PC-3 (cell line): Measurements from ENCODE around the gene RBM10. TPM values are rescaled to one million over a fixed set of nuclear protein-coding genes. Genes with fewer than 3 reads are reported as not detected.
A peak's percentile ranks its signal among the peaks of the same experiment; 100 is the strongest.

ENCODE experiments used
- ATAC-seq: fragments of 200-7000 bp; cut with Tn5 transposase; 2 replicates; pipeline ENCODE4 v1.9.1; 2020; ENCODE audit warnings: mild to moderate bottlenecking, moderate library complexity
- BruUV-seq: library from RNA; stranded (reverse); fragments of 400-500 nt; replicated peaks from 2 replicates; lab custom pipeline; 2021; lab: Mats Ljungman, UMichigan
- CTCF ChIA-PET: fragments of 300-600 bp; sonication (Branson Sonifier 250); formaldehyde crosslinking; loops from one replicate; lab custom pipeline; 2022; ENCODE audit warnings: antibody characterized with exemption; lab: Charles Lee
- POLR2A ChIA-PET: fragments of 300-600 bp; sonication (Branson Sonifier 250); formaldehyde crosslinking; loops from one replicate; lab custom pipeline; 2022; ENCODE audit warnings: antibody characterized with exemption; ENCODE audit not compliant: unreplicated experiment; lab: Charles Lee
- DNase-seq: peaks from one replicate; pipeline ENCODE4 v3.0.0-alpha.2; 2015
- H2AFZ ChIP-seq: fragments of 300-600 bp; sonication (generic); 2 replicates; pipeline ENCODE4 v1.6.0; 2016; ENCODE audit warnings: antibody characterized with exemption, low read length
- H3F3A ChIP-seq: fragments of 300-600 bp; sonication (generic); one replicate; pipeline ENCODE4 v1.6.0; 2017; ENCODE audit warnings: antibody characterized with exemption, low read length, control low read depth, mild to moderate bottlenecking; ENCODE audit not compliant: unreplicated experiment
- H3K27ac ChIP-seq: fragments of 300-600 bp; sonication (generic); 2 replicates; pipeline ENCODE4 v1.5.1; 2016; ENCODE audit warnings: mild to moderate bottlenecking, low read length
- H3K27me3 ChIP-seq: fragments of 300-600 bp; sonication (generic); 2 replicates; pipeline ENCODE4 v1.6.1; 2016; ENCODE audit warnings: low read length, mixed read lengths
- H3K36me3 ChIP-seq: fragments of 300-600 bp; sonication (generic); 2 replicates; pipeline ENCODE4 v1.6.1; 2016; ENCODE audit warnings: low read depth, mixed run types, low read length, mixed read lengths
- H3K4me1 ChIP-seq: fragments of 300-600 bp; sonication (generic); 2 replicates; pipeline ENCODE4 v1.5.1; 2016; ENCODE audit warnings: low read length; ENCODE audit not compliant: insufficient read depth
- H3K4me2 ChIP-seq: fragments of 300-600 bp; sonication (generic); 2 replicates; pipeline ENCODE4 v1.6.0; 2016; ENCODE audit warnings: low read length
- H3K4me3 ChIP-seq: fragments of 300-600 bp; sonication (generic); 2 replicates; pipeline ENCODE4 v1.5.1; 2016; ENCODE audit warnings: mild to moderate bottlenecking, low read length, mixed read lengths
- H3K79me2 ChIP-seq: fragments of 300-600 bp; sonication (generic); 2 replicates; pipeline ENCODE4 v1.6.1; 2017; ENCODE audit warnings: low read length, mixed read lengths
- H3K9ac ChIP-seq: fragments of 300-600 bp; sonication (generic); 2 replicates; pipeline ENCODE4 v1.6.0; 2016; ENCODE audit warnings: mild to moderate bottlenecking, low read length
- H3K9me2 ChIP-seq: fragments of 300-600 bp; sonication (generic); replicated peaks from 2 replicates; pipeline ENCODE4 v1.6.1; 2016; ENCODE audit warnings: mixed run types, low read length, mixed read lengths
- H3K9me3 ChIP-seq: fragments of 300-600 bp; sonication (generic); 2 replicates; pipeline ENCODE4 v1.6.1; 2016; ENCODE audit warnings: low read length, mixed read lengths
- H4K20me1 ChIP-seq: fragments of 300-600 bp; sonication (generic); 2 replicates; pipeline ENCODE4 v1.6.1; 2016; ENCODE audit warnings: low read length, mixed read lengths
- EZH2 ChIP-seq: fragments of 300-600 bp; sonication (generic); IDR thresholded peaks from one replicate; pipeline ENCODE4 v1.6.1; 2017; ENCODE audit warnings: antibody characterized with exemption, mild to moderate bottlenecking, low read length; ENCODE audit not compliant: unreplicated experiment
- EZH2phosphoT487 ChIP-seq: fragments of 300-600 bp; sonication (generic); IDR thresholded peaks from 2 replicates; pipeline ENCODE4 v1.6.1; 2018; ENCODE audit warnings: mild to moderate bottlenecking, antibody characterized with exemption, low read length, borderline replicate concordance
- intact Hi-C: fragments of 100-400 bp; cut with micrococcal nuclease; formaldehyde crosslinking; loops from 2 replicates; pipeline ENCODE4 v1.9.0; 2023
- total RNA-seq: library from RNA; depleted of rRNA; stranded (reverse); fragments of >200 nt; gene quantifications from 2 replicates; pipeline ENCODE4 v1.2.3, GENCODE V29; 2014
- TF ChIP-seq, protein P1 (sequence below): fragments of 300-600 bp; sonication (generic); conservative IDR thresholded peaks from 2 replicates; pipeline ENCODE4 v1.5.1; 2017; ENCODE audit warnings: antibody characterized with exemption, low read depth, mild to moderate bottlenecking, low read length

RBM10 gene
- total RNA-seq, 1 experiment from 2014 or later = 71.5 TPM

DNA sequence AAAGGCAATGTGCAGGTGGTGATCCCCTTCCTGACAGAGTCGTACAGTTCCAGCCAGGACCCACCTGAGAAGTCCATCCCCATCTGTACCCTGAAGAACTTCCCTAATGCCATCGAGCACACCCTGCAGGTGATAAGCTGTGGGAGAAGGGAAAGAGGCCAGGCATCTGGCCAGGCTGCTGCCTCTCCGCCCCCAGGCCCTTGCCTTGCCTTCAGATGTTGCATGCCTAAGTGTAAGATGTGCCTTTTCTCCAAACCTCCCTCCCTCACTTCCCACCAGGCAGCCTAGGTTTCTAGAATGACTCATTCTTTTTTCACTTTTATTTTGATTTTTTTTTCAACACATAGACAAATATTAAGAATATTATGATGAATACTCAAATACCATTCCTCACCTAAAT lies 61.3 kb downstream of the RBM10 start:
- Histone ChIP-seq H3K9ac (no peak overlapping the region), H3K27me3 (no peaks in the 10 kb centered on the region), H3K79me2 (peaks cover 14% of the 10 kb centered on the region), H3F3A (no peaks in the 10 kb centered on the region), H3K4me1 (no peaks in the 10 kb centered on the region), H3K27ac (no peak overlapping the region), H3K9me3 (no peaks in the 10 kb centered on the region), H3K4me3 (no peak overlapping the region), H3K9me2 (no peaks in the 10 kb centered on the region), H4K20me1 (peaks cover 6% of the 10 kb centered on the region; the same call in 1 of the 2 replicates), H3K36me3 (peaks cover 84% of the 10 kb centered on the region), H2AFZ (no peak overlapping the region), H3K4me2 (no peak overlapping the region)
- no TSS peak for BruUV-seq
- DNase-seq (no peak), ATAC-seq (peak; percentile 74)
- intact Hi-C loops = no loop called here
- POLR2A ChIA-PET = no interaction called here
- no peak for TF ChIP-seq EZH2phosphoT487
- no peak for TF ChIP-seq EZH2
- TF ChIP-seq, protein P1, sequence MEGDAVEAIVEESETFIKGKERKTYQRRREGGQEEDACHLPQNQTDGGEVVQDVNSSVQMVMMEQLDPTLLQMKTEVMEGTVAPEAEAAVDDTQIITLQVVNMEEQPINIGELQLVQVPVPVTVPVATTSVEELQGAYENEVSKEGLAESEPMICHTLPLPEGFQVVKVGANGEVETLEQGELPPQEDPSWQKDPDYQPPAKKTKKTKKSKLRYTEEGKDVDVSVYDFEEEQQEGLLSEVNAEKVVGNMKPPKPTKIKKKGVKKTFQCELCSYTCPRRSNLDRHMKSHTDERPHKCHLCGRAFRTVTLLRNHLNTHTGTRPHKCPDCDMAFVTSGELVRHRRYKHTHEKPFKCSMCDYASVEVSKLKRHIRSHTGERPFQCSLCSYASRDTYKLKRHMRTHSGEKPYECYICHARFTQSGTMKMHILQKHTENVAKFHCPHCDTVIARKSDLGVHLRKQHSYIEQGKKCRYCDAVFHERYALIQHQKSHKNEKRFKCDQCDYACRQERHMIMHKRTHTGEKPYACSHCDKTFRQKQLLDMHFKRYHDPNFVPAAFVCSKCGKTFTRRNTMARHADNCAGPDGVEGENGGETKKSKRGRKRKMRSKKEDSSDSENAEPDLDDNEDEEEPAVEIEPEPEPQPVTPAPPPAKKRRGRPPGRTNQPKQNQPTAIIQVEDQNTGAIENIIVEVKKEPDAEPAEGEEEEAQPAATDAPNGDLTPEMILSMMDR = no peak
- CTCF ChIA-PET = no interaction called here

DNA sequence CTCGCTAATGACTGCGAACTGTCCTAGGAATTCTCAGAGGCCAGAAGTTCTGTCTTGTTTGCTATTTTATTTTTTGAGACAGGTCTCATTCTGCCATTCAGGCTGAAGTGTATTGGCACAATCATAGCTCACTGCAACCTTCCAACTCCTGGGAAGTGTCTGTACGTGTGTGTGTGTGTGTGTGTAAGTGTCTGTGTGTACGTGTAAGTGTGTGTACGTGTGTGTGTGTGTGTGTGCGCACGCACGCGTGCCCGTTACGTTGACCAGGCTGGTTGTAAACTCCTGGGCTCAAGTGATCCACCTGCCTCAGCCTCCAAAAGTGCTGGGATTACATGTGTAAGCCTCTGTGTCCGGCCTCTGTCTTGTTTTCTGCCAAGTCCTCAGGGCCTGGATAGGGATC lies 63.1 kb downstream of the RBM10 start:
- H3K27ac ChIP-seq = no peak overlapping the region
- no peaks in the 10 kb centered on the region for H3F3A ChIP-seq
- ATAC-seq = no peak
- 0 out of 2 replicates have a peak, but pooled peaks cover 6% of the 10 kb centered on the region for H3K79me2 ChIP-seq
- intact Hi-C loops = no loop called here
- no TSS peak for BruUV-seq
- DNase-seq = no peak
- H3K4me3 ChIP-seq = no peak overlapping the region
- no peak overlapping the region for H3K9ac ChIP-seq
- ChIA-PET POLR2A (no interaction called here), CTCF (no interaction called here)
- no peak overlapping the region for H2AFZ ChIP-seq
- no peaks in the 10 kb centered on the region for H3K9me3 ChIP-seq
- H3K36me3 ChIP-seq = peaks cover 82% of the 10 kb centered on the region
- no peaks in the 10 kb centered on the region for H3K27me3 ChIP-seq
- no peaks in the 10 kb centered on the region for H3K9me2 ChIP-seq
- H3K4me2 ChIP-seq = no peak overlapping the region
- H3K4me1 ChIP-seq = no peaks in the 10 kb centered on the region
- H4K20me1 ChIP-seq = no peaks in the 10 kb centered on the region
- no peak for TF ChIP-seq EZH2phosphoT487
- TF ChIP-seq EZH2 = no peak
- TF ChIP-seq, protein P1 = no peak

DNA sequence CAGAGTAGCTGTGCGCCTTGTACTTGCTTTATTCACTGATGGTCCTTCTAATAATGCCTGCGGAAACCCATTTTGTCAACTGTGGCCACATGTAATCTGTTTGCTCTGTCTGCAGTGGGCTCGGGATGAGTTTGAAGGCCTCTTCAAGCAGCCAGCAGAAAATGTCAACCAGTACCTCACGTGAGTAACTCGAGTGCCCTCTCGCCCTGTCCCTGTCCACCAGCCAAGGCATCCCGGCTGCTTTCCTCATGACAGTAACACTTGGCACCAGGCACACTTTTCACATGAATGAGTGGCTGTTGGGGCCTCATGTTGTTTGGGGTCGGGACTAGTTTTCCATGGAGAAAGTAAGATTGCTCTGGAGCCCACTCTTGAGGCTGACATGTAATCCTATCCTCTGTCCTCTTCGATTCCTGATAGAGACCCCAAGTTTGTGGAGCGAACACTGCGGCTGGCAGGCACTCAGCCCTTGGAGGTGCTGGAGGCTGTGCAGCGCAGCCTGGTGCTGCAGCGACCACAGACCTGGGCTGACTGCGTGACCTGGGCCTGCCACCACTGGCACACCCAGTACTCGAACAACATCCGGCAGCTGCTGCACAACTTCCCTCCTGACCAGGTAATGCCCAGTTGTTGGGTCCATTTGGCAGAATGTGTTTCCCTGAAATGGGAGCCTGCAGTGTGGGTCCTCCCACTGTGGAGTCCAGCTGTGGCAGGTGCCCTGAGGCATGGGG lies 64.7 kb downstream of the RBM10 start:
- POLR2A ChIA-PET = interaction anchor here (0.5 to 0.7 kb wide), 2 partner anchors 49 to 78 kb away, joined by 3 read pairs; no protein-coding TSS in a partner anchor
- no peaks in the 10 kb centered on the region for H3K9me2 ChIP-seq
- no peak overlapping the region for H3K4me3 ChIP-seq
- BruUV-seq = no TSS peak
- H3K4me2 ChIP-seq = no peak overlapping the region
- no peak overlapping the region for H2AFZ ChIP-seq
- H3F3A ChIP-seq = no peaks in the 10 kb centered on the region
- ATAC-seq = no peak
- TF ChIP-seq, protein P1 = no peak
- no peak for TF ChIP-seq EZH2phosphoT487
- no peaks in the 10 kb centered on the region for H3K27me3 ChIP-seq
- H3K9ac ChIP-seq = no peak overlapping the region
- CTCF ChIA-PET = no interaction called here
- DNase-seq = no peak
- intact Hi-C loops = no loop called here
- no peaks in the 10 kb centered on the region for H4K20me1 ChIP-seq
- no peaks in the 10 kb centered on the region for H3K4me1 ChIP-seq
- no peak overlapping the region for H3K27ac ChIP-seq
- H3K9me3 ChIP-seq = no peaks in the 10 kb centered on the region
- 0 out of 2 replicates have a peak, but pooled peaks cover 5% of the 10 kb centered on the region for H3K79me2 ChIP-seq
- H3K36me3 ChIP-seq = peaks cover 85% of the 10 kb centered on the region
